Fibroblast of villous mesenchyme (primary cell): ENCODE data around the gene ABCA2. TPM values are rescaled to one million over a fixed set of nuclear protein-coding genes. Genes with fewer than 3 reads are reported as not detected.

ENCODE experiments used
- DNase-seq: peaks from one replicate; pipeline ENCODE4 v3.0.0-alpha.2; 2010; ENCODE audit warnings: low read depth
- H3K4me3 ChIP-seq: 2 replicates; pipeline ENCODE4 v1.5.1; 2011; ENCODE audit warnings: low read depth, mild to moderate bottlenecking, low read length
- CTCF ChIP-seq: IDR thresholded peaks from 2 replicates; pipeline ENCODE4 v1.5.1; 2012; ENCODE audit warnings: low read depth, mild to moderate bottlenecking, low read length; ENCODE audit not compliant: insufficient read depth
- total RNA-seq: library from RNA; depleted of rRNA; stranded (reverse); fragments of >200 nt; gene quantifications from 2 replicates; pipeline ENCODE4 v1.2.3, GENCODE V29; 2012

ABCA2 gene
- total RNA-seq, 1 donor: 14.7 TPM

GRCh38 chr9:137049544-137050449 lies 21.8 kb upstream of the ABCA2 start:
- no peak overlapping the region for H3K4me3 ChIP-seq
- DNase-seq: peak; percentile 44
- peak; percentile 49 for TF ChIP-seq CTCF

- H3K4me3 ChIP-seq: no peak overlapping the region
- no peak for TF ChIP-seq CTCF
- DNase-seq: no peak
These were observed 20.9 kb upstream of the ABCA2 start for GRCh38 chr9:137048655-137049543.

- TF ChIP-seq CTCF: peak; percentile 86
- peak within 1 kb of the TSS; percentile 60 for H3K4me3 ChIP-seq
- peak; percentile 70 for DNase-seq
These were observed 18.2 kb upstream of the ABCA2 start, which contains the start of gene NPDC1 for GRCh38 chr9:137046088-137046787. TSS of gene NPDC1 (minus strand) at chr9:137046177. CDS start at chr9:137045989, 188 bp downstream.

GRCh38 chr9:137045294-137046087 lies 17.5 kb upstream of the ABCA2 start:
- peak; percentile 55 for DNase-seq
- H3K4me3 ChIP-seq: peak overlapping the region; percentile 60
- TF ChIP-seq CTCF: no peak

GRCh38 chr9:137044502-137045177 lies 16.6 kb upstream of the ABCA2 start:
- DNase-seq: no peak
- peak overlapping the region; percentile 54 for H3K4me3 ChIP-seq
- no peak for TF ChIP-seq CTCF
